ENCODE results near the gene DGKI. TPM values are rescaled to one million over a fixed set of nuclear protein-coding genes. Genes with fewer than 3 reads are reported as not detected.

Gene DGKI
- total and polyA plus RNA-seq, 12 donors: 0.12 to 4.6 (median 1.1) TPM

GRCh38 chr7:137583172-137583571 is 263.6 kb downstream of the DGKI start:
- H3K27ac ChIP-seq: no peak overlapping the region
- H3K27me3 ChIP-seq: no peaks in the 10 kb centered on the region
- DNase-seq: no peak
- H3K36me3 ChIP-seq (replicated peaks in 1 of 2): no peaks in the 10 kb centered on the region
- no peaks in the 10 kb centered on the region for H3K9me3 ChIP-seq (replicated peaks in 1 of 3)
- intact Hi-C loops (cut with DNase I): loop anchor here in 1 of 2 donors (10.0 kb wide), 1 partner anchor 418 kb away; no protein-coding TSS in a partner anchor
- 79 to 92% (median 86%) methylated on average over 1 of the region's 1 CpG for WGBS, 4 donors
- TF ChIP-seq CTCF (IDR thresholded peaks at IDR 0.05): no peak
- TF ChIP-seq POLR2A (IDR thresholded peaks at IDR 0.05): no peak
- no peaks in the 10 kb centered on the region for H3K4me1 ChIP-seq (replicated peaks in 1 of 2)
- no peak overlapping the region for H3K4me3 ChIP-seq

- TF ChIP-seq CTCF (IDR thresholded peaks at IDR 0.05) (no peak), POLR2A (IDR thresholded peaks at IDR 0.05) (no peak)
- no peak overlapping the region for H3K27ac ChIP-seq
- no peaks in the 10 kb centered on the region for H3K27me3 ChIP-seq
- no peaks in the 10 kb centered on the region for H3K36me3 ChIP-seq (replicated peaks in 1 of 2)
- no peak overlapping the region for H3K4me3 ChIP-seq
- 82 to 87% (median 86%) methylated on average over 2 of the region's 2 CpGs for WGBS, 4 donors
- intact Hi-C loops (cut with DNase I): loop anchor here in 1 of 2 donors (10.0 kb wide), 1 partner anchor 415 kb away; no protein-coding TSS in a partner anchor
- no peaks in the 10 kb centered on the region for H3K9me3 ChIP-seq (replicated peaks in 1 of 3)
- no peak for DNase-seq
- H3K4me1 ChIP-seq (replicated peaks in 1 of 2): no peaks in the 10 kb centered on the region
These were observed 266.7 kb downstream of the DGKI start for GRCh38 chr7:137579913-137580640.

DNA sequence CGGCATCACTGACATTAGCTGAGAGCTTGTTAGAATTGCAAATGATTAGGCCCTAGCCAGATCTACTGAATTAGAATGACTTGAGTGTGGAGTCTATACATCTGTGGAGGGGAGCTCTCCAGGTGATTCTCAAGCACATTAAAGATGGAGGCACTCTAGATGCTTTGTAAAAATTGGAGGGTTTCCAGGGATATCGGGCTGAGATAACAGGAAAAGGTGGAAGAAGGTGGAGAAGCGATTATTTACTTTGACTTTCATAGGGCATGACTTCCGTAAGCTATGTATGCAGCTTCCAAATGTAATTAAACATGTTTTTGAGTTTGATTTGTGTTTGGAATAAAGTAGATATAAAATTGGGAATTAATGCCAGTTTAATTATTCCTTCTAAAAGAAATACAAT is 268.2 kb downstream of the DGKI start:
- Histone ChIP-seq H3K27ac (no peak overlapping the region), H3K36me3 (replicated peaks in 1 of 2) (no peaks in the 10 kb centered on the region), H3K27me3 (no peaks in the 10 kb centered on the region), H3K9me3 (replicated peaks in 1 of 3) (no peaks in the 10 kb centered on the region), H3K4me1 (replicated peaks in 1 of 2) (no peaks in the 10 kb centered on the region), H3K4me3 (no peak overlapping the region)
- TF ChIP-seq CTCF (IDR thresholded peaks at IDR 0.05): no peak
- TF ChIP-seq POLR2A (IDR thresholded peaks at IDR 0.05): no peak
- intact Hi-C loops (cut with DNase I): no loop called here
- DNase-seq: no peak
- WGBS, 4 donors: 79 to 91% (median 90%) methylated on average over 4 of the region's 4 CpGs

GRCh38 chr7:137577184-137577583 is 269.6 kb downstream of the DGKI start:
- intact Hi-C loops (cut with DNase I): no loop called here
- TF ChIP-seq POLR2A (IDR thresholded peaks at IDR 0.05): no peak
- no peak for TF ChIP-seq CTCF (IDR thresholded peaks at IDR 0.05)
- Histone ChIP-seq H3K27ac (no peak overlapping the region), H3K4me3 (no peak overlapping the region), H3K36me3 (replicated peaks in 1 of 2) (no peaks in the 10 kb centered on the region), H3K4me1 (replicated peaks in 1 of 2) (no peaks in the 10 kb centered on the region), H3K27me3 (no peaks in the 10 kb centered on the region), H3K9me3 (replicated peaks in 1 of 3) (no peaks in the 10 kb centered on the region)
- 61 to 81% (median 78%) methylated on average over 1 of the region's 1 CpG for WGBS, 4 donors
- no peak for DNase-seq
